NK-92 (cell line): Measurements from ENCODE around the gene DGUOK.

Source experiments
- DNase-seq: peaks from one replicate; lab custom pipeline; 2025; ENCODE audit not compliant: unreplicated experiment; lab: John Stamatoyannopoulos, UW

DGUOK gene

DNA sequence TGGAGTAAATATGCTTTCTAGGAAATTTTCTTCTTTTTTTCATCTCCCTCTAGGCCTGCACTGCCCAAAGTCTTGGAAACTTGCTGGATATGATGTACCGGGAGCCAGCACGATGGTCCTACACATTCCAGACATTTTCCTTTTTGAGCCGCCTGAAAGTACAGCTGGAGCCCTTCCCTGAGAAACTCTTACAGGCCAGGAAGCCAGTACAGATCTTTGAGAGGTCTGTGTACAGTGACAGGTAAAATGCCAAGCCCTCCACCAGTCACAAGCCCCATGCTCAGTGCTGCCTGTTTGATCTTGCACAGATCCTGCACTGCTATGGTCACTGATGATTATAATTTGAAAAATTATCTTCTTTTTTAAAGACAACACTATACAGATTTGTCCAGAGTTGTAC, 20.0 kb downstream of the DGUOK start:
- no peak for DNase-seq

DNA sequence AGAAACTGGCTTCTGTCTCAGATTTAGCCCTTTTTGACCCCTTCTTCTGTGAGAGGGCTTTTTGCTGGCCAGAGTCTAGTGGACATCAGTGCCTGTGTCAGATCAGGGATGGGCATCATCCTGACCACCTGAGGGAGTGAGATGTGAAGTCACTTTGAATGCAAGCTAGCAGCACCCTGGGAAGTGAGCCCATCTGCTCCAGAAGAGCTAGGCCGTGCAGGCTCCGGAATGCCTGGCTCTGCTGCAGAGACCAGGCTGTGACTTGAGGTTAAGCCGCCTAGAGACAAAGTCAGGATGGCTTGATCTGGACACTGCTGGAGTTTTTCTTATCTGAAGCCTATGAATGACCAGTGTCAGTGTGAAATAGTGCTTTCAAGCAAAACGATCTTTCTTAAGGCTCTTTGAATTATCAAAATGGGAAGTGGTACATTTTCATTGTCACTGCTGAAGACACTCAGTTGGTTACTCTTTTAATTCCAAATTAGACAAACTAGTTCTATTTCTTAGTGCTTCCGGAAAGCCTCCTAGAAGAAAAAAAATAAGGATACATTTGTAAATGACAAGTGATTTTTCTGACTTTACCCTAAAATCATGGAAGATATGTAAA, 20.8 kb downstream of the DGUOK start:
- no peak for DNase-seq

DNA sequence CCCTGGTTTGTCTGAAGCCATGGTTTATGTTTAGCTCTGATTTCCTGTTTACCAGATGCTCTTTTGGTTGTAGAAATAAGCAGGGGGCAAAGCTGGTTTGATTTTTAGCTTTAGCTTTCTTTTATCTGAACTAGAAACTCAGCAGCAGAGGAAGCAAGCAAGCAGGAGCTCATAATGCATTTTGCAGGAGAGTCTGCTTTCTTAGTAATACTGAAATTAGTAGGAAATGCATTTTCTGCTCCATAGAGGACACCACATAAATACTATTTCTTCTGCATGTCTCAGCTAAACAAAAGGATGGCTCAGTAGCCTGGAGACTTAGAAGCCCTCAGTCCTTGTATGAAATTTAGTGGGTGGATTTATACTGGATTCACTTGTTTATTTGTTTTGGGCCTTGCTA, 23.1 kb downstream of the DGUOK start:
- DNase-seq = no peak

DNA sequence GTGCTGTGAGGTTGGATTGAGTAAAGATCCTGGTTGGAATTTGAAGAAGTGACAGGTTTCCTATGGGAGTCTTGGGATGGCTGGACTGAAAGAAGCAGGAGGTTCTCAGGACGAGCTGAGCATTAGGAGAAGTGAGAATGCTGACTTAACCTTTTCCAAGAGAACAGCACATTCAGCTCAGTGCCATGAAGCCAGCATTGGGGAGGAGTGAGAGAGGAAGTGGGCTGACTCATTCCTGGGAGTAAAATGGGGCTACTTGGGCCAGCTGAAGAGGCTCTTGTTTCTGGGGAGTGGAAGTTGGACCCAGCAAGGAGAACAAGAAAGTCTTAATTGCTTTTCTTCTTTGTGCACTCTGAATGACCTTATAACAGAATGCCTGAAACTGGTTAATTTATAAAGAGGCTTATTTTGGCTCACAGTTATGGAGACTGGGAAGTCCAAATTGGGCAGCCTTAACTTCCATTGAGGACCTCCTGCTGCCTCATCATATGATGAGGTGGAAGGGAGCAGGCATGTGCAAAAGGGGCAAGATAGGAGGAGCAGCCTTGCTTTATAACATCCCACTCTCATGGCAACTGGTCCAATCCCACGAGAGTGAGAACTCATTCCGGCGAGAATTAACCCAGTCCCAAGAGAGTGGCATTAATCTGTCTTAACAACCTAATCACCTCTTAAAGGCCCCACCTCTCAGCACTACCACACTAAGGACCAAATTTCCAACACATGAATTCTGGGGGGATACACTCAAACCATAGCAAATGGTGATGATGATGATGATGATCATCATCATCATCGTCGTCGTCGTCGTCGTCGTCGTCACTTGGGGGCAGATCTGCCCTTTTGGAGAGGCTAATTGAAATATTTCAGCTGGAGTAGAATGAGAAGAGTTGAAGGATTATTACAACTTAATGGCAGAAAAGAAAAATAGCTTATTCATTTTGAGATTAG, 26.1 kb downstream of the DGUOK start:
- DNase-seq = no peak

DNA sequence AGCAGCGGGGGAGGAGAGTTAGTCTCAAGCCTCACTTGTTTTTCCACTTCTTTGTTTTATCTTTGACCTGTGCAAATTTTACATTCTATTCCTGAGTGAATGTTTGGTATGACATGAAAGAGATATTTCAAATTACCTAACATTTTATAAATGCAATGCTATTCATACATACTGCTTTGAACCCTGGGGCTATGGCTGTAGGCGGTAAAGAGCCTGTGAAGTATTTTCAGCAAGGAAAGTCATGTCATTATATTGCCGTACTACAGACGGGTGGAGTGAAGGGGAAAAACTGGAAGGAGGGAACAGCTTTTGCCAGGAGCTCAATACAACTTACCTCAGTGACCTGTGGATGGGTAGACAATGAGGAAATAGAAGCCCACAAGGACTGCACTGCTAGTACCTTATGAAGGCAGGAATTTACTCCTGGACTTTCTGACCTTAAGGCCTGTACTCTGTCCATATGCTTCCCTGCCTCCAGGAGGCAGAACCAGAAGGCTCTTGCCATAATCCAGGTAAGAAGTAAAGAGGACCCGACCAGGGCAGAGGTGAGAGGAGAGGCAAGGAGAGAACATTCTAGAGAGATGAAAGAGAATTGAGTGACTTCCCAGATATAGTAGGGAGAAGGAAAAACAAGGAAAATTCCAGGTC, 29.7 kb downstream of the DGUOK start:
- no peak for DNase-seq

DNA sequence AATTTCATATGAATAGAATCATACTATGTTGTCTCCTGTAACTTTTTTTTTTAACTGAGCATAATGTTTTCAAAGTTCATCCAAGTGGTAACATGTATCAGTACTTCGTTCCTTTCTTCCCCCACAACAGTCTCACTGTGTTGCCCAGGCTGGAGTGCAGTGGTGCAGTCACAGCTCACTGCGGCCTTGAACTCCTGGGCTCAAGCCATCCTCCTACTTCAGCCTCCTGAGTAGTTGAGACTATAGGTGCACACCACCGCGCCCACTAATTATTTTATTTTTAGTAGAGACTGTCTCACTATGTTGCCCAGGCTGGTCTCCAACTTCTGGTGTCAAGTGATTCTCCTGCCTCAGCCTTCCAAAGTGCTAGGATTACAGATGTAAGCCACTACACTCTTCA, 34.6 kb downstream of the DGUOK start:
- DNase-seq = no peak

DNA sequence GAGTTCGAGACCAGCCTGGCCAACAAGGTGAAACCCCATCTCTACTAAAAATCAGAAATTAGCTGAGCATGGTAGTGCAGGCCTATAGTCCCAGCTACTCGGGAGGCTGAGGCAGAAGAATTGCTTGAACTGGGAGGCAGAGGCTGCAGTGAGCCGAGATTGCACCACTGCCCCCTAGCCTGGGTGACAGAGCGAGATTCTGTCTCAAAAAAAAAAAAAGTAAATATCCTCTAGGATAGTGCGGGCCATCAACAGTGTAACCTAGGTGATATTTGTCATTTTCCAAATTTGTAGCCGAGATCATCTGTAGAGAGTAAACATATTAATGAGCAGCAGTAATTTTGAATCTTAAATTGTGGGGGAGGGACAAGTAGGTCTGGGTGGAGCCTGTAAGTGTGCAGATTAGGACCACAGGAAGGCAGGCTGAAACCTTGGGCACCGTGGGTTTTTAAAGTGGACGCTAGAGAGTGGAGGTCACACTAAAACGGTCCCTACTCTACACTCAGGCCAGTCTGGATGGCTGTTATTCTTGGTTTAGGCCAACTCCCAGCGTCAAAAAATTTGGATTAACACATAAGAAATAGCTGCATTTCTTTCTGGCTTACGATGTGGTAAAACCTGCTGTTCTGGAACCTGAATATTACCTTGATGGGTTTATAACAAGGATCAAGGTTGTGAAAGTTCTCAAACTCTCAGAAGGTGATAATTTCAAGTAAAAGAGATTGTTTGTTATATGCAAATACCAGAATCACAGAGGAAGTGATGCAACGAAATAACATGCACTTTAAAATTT, 35.3 kb downstream of the DGUOK start:
- no peak for DNase-seq

DNA sequence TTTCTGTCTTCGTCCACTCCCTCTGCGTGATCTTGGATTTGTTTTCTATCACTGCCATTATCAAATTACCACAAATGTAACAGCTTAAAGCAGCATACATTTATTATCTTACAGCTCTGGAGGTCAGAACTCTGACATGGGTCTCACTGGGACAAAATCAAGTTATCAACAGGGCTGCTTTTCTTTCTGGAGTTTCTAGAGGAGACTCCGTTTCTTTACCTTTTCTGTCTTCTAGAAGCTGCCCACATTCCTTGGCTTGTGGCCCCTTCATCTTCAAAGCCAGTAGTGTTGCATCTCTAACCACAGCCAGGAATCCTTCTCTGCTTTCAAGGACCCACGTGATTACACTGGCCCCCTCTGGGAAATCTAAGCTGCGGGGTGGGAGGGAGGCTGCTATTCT, 36.1 kb downstream of the DGUOK start:
- DNase-seq = no peak

DNA sequence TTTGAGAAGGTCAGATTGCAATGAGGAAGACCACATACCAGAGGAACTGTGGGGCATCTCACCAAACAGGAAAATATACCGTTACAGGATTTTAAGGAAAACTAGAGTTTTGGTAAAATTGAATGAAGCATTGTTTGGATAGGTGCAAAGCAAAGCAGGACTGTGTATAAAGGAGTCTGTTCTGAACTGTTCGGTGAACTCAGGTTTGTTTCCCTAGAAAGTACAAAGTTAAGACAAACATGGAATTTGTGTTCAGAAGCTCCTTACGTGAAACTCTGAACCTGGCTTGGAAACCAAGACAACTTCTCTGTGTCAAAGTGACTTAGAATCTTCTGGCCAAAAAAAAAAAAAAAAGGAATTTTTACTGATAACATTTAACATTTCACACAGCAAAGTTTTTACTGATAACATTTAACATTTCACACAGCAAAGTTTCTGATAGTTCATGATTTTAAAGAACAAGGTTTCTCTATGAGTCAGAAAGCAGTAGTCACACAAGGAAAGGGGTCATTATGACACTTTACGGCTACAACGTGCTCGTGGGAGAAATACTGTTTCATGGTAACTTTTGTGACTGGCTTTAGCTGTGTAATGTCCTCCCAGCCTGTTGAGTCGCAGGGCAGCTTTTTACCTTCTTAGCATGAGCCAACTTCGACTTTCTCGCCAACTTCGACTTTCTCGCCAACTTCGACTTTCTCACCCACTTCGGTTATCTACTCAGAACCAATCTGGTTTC, 36.9 kb downstream of the DGUOK start:
- no peak for DNase-seq

DNA sequence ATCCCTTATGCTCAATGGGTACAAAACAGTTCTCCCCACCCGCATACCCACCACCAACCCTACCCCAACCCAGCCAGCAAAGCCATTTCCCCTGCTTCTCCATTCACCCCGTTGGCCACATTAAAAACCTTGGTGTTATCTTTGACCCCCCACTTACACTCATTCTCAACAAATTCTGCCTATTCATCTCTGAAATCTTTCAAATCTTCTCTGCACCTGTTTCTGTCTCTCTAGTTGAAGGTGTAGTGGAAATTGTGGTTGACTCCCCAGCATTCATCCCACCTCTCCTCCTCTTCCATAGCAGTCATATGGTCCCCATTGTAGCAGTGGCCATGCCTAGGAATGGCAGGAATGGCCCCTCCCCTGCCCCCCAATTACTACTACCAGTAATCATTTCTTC, 37.5 kb downstream of the DGUOK start:
- no peak for DNase-seq

DNA sequence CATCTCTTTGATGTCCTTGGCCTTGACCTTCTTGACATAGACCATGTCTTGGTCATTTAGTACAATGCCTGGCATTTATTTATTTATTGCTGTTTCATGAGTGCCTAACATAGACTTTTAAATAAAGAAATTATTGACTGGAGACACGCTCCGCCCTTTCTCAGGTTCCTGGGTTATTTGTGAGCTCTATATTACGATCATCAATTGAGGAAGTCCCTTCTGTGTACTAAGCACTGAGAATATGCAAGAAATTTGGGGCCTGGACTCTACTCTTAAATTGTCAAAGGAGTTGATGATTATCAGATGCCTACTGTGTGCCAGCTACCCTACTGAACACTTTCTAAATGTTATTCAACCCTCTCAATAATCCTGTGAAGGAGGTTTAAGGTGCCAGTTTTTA, 38.4 kb downstream of the DGUOK start:
- no peak for DNase-seq

DNA sequence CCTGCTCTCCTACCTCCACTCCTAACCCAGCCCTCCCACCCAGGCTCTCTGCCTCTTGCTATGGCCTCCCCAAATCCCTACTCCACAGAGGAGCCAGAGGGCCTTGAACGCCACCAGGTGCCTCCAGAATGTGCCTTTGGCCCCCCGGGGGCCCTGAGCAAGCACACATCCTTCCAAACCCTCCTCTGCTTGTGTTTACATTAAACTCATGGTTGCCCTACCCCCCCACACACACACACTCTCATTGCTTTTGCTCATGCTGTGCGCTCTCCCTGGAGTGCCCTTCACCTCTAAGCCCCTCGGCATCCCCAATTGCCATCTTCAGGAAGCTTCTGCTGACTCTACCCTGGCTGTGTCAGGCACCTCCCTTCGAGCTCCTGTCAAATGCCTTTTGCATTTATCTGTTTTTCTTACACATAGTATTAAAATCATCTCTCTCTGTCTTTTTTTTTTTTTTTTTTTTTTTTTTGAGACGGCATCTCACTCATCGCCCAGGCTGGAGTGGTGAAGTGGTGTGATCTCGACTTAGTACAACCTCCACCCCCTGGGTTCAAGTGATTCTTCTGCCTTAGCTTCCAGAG, 41.8 kb downstream of the DGUOK start:
- no peak for DNase-seq

DNA sequence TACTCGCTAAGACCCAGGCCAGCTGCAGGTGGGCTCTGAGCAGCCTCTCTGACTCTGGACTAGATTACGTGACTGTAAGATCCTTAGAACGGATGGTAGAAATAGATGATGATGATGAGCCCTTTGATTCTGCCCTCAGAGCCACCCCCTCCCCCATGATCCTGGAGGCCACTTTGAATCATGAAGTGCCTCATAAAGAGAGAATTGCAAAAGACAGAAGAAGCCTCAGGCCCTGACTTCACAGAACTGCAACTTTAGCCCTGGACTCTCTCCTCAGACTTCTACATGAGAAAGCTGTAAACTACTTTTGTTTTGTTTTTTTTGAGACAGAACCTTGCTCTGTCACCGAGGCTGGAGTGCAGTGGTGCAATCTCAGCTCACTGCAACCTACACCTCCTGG, 42.7 kb downstream of the DGUOK start:
- no peak for DNase-seq

DNA sequence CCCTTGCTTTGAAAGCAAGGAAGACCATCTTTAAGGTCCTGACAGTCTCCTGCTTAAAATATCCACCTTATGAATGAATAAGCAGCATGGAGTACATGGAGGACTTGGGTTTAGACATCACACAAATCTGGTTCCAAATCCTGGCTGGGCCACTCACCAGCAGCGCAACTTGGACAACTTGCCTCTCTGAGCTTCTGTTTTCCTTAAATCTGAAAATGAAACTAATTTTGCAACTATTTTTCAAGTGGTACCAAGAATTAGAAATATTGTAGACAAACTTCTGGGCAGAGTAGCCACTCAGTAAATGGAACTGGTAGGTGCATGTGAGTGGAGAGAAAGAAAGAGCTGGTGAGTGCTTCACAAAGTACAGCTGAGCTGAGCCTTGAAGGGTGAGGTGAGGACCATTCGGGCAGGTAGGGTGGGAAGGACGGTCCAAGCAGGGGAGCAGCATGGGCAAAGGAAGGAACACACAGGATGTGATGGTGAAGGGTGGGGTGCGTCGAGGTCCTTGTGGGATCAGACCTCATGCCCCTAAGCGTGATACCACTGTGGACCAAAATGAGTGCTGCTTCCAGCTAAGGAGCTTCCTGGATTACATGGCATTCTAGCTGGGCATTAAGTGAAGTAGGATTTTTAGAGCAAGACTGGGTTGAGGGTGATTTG, 43.6 kb downstream of the DGUOK start:
- DNase-seq = no peak

DNA sequence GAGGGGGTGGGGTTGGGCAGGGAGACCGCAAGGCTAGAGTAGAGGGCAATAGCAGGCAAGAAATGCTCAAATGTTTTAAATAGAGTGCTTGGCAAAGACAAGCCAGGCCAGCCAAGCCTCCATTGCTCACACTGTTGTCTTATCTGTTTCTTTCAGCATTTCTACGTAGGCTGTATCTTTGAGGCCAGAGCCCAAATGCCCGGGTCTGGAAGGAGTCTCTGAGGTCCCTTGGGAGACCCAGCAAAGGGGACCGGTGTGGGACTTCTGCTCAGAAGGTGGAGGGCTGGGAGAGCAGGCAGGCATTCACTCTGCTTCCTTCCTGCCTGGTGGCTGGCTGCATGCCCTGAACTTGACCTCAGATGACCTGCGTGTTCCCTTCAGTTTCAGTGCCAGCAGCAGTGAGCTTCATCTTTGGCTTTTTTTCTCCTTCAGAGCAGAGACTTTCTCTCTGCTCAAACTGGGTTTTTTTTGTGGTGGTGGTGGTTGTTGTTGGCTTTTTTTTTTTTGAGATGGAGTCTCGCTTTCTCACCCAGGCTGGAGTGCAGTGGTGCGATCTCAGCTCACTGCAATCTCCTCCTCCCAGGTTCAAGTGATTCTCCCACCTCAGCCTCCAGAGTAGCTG, 44.3 kb downstream of the DGUOK start:
- no peak for DNase-seq

DNA sequence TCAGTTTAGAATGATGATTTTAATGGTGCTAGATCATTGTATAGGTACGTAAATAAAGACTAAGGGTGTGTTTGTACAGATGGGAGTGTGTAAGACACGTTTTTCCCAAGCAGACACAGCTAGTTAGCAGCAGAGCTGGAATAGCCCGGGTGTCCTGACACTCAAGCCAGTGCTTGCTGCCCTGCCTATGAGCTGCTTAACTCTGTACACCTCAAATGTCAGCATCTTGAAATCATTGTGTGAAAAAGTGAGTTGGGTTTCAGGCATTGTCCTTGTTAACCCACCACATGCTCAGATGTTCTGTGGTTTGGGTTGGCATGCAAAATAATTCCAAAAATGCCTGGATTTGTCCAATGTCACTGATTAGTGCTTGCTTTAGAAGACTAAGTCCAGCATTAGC, 45.0 kb downstream of the DGUOK start:
- no peak for DNase-seq

DNA sequence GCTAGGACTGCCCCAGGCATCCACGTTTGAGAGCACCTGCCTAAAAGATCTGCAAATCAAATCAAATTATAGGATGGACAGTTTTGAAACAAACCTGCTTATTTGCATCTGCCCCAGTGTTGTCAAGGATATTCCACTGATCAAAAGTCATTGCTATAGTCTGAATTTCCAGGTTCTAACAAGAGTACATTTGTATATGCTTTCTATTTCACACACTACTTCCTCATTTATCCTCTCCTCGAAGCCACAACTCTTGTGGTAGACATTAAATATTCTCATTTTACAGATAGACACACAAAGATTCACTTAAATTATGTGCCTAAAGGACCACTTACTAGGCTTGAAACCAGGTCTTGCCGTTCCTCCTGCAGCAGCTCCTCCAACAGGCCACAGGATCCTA, 46.2 kb downstream of the DGUOK start:
- no peak for DNase-seq

DNA sequence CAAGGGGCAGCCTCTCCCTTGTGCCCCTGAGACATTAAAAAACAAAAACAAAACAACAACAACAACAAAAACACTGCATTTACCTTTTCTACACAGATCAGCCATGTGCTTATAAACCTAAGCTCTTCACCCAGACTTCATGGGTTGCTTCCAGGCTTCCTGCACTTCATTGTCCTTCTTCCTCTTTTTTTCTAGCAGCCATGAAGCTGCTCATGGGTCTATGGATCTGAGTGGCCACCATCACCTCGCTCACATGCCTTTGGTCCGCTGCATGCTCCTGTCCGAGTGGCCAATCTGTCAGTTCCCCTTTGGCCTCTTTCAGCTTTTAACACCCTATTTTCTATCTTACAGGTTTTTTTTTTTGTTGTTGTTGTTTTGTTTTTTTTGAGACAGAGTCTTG, 49.1 kb downstream of the DGUOK start:
- no peak for DNase-seq

DNA sequence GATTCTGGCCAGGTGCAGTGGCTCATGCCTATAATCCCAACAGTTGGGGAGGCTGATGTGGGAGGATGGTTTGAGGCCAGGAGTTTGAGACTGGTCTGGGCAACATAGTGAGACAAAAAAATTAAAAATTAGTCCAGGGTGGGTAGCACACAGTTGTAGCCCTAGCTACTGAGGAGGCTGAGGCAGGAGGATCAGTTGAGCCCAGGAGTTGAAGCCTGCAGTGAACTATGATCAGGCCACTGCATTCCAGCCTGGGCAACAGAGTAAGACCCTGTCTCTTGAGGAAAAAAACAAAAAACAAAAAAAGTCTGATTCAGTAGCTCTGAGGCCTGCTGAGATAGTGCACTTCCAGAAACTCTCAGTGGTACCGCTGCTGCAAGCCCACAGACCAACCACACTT, 50.1 kb downstream of the DGUOK start:
- no peak for DNase-seq
